ENCODE data around the gene DNAL1. TPM values are rescaled to one million over a fixed set of nuclear protein-coding genes. Genes with fewer than 3 reads are reported as not detected.
"Not testable (repeated sequence)": the region's sequence is repeated elsewhere in the genome, so short reads cannot be mapped to it uniquely, and the experiment has no call there.

Gene DNAL1
- total and polyA plus RNA-seq, 9 of the 15 experiments (the other 6 are each of a cell fraction or from before 2014, with no cell fraction given), result 1.6 to 11.7 (median 4.8) TPM

DNA sequence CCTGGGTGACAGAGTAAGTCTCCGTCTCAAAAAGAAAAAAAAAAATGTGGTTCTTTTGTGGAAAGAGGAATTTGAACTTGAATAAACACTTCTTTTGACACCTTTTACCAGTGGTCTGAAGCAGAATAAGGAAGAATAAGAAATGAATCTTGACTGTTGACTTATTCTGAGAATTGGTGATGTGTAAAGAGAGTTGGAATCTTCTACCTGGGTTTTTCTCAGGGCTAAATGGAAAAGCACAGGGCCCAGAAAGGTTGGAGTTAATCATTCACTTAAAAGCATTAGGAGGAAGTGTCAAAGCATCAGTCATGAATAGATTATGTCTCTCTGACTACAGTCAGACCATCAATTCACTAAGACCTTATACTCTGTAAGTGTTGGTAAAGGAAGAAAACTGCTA is 55.5 kb downstream of the DNAL1 start (continued):
- TF ChIP-seq FIP1L1 (IDR thresholded peaks at IDR 0.05; ENCODE audit: low read depth, low read length, poor library complexity, severe bottlenecking), result no peak

DNA sequence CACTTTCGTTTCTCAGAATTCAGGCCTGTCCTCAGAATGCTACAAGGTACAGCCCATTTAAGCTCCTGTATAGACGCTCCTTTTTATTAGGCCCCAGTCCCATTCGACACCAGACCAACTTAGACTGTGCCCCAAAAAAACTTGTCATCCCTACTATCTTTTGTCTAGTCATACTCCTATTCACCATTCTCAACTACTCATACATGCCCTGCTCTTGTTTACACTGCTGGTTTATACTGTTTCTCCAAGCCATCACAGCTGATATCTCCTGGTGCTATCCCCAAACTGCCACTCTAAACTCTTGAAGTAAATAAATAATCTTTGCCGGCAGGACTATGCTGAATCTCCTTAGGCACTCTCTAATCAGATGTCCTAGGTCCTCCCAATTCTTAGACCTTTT is 63.3 kb downstream of the DNAL1 start:
- DNase-seq (ENCODE audit: extremely low read depth in 1 of 4, low spot score in 3 of 4); H4K20me1 ChIP-seq (replicated peaks; ENCODE audit: control insufficient read depth, insufficient read depth, low read length); H3K9me1 ChIP-seq (ENCODE audit: control insufficient read depth, insufficient read depth, low read length); ATAC-seq; H3K4me3 ChIP-seq; FAIRE-seq; BruUV-seq (replicated peaks); H3K9ac ChIP-seq (ENCODE audit: insufficient read depth in 1 of 2, low read depth in 2 of 2, low read length in 2 of 2); H2AFZ ChIP-seq (ENCODE audit: low read depth, low read length); H3K27me3 ChIP-seq (ENCODE audit: control insufficient read depth in 2 of 2, insufficient read depth in 2 of 2, low read length in 2 of 2); H3K4me2 ChIP-seq (ENCODE audit: insufficient read depth, low read length); H3K27ac ChIP-seq (ENCODE audit: extremely low read depth, low read depth, low read length); CTCF ChIA-PET (ENCODE audit: low intra/inter-chr PET ratio); H3K4me1 ChIP-seq (replicated peaks in 1 of 2; ENCODE audit: control insufficient read depth in 2 of 2, insufficient read depth in 2 of 2, low read length in 2 of 2); intact Hi-C loops (cut with micrococcal nuclease); H3K9me3 ChIP-seq (replicated peaks; ENCODE audit: control insufficient read depth, insufficient read depth, low read depth, low read length); H3K36me3 ChIP-seq (ENCODE audit: control insufficient read depth, insufficient read depth, low read length); in situ Hi-C loops (cut with MboI): not testable (repeated sequence)
- peaks cover 16% of the 10 kb centered on the region for H3K79me2 ChIP-seq (ENCODE audit: control insufficient read depth, insufficient read depth, low read length)
- POLR2A ChIA-PET, result interaction anchor here (0.5 kb wide), 1 partner anchor 644 kb away, joined by 3 read pairs; no protein-coding TSS in a partner anchor
- 30% methylated on average over 3 of the region's 4 CpGs for WGBS (ENCODE audit: insufficient coverage, low coverage, missing lambda C conversion rate)
- TF ChIP-seq MAFG (tag; conservative IDR thresholded peaks at IDR 0.05) (peak; percentile 60), C11orf30 (IDR thresholded peaks at IDR 0.05; ENCODE audit: low read depth) (peak; percentile 49; the same call in 1 of the 2 replicates), FOXK2 (conservative IDR thresholded peaks at IDR 0.05 in 1 of 2, IDR thresholded peaks at IDR 0.05 in 1 of 2; ENCODE audit: low read depth in 2 of 2) (peak; percentile 59 to 65; a peak in 1 of 4 replicates), ZNF316 (IDR thresholded peaks at IDR 0.05) (peak; percentile 78), FOXA3 (CRISPR knock-in tag; conservative IDR thresholded peaks at IDR 0.05 in 1 of 2, IDR thresholded peaks at IDR 0.05 in 1 of 2) (peak in 1 of 2 experiments; percentile 53; a peak in 2 of 4 replicates)
- TF ChIP-seq, protein P1, sequence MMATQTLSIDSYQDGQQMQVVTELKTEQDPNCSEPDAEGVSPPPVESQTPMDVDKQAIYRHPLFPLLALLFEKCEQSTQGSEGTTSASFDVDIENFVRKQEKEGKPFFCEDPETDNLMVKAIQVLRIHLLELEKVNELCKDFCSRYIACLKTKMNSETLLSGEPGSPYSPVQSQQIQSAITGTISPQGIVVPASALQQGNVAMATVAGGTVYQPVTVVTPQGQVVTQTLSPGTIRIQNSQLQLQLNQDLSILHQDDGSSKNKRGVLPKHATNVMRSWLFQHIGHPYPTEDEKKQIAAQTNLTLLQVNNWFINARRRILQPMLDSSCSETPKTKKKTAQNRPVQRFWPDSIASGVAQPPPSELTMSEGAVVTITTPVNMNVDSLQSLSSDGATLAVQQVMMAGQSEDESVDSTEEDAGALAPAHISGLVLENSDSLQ (IDR thresholded peaks at IDR 0.05), result 0 out of 2 replicates have a peak, but pooled peaks have one; percentile 5
- TF ChIP-seq, protein P2, sequence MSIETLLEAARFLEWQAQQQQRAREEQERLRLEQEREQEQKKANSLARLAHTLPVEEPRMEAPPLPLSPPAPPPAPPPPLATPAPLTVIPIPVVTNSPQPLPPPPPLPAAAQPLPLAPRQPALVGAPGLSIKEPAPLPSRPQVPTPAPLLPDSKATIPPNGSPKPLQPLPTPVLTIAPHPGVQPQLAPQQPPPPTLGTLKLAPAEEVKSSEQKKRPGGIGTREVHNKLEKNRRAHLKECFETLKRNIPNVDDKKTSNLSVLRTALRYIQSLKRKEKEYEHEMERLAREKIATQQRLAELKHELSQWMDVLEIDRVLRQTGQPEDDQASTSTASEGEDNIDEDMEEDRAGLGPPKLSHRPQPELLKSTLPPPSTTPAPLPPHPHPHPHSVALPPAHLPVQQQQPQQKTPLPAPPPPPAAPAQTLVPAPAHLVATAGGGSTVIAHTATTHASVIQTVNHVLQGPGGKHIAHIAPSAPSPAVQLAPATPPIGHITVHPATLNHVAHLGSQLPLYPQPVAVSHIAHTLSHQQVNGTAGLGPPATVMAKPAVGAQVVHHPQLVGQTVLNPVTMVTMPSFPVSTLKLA (conservative IDR thresholded peaks at IDR 0.05), result 0 out of 4 replicates have a peak, but pooled peaks of 1 of the 2 experiments have one; percentile 19

Measured in K562 (cell line).